HG02678 (cell line): ENCODE results near the gene CLP1.
"Not testable (repeated sequence)": the region's sequence is repeated elsewhere in the genome, so short reads cannot be mapped to it uniquely, and the experiment has no call there.

ENCODE experiments used
- ATAC-seq: cut with Tn5 transposase; IDR thresholded peaks from one replicate; pipeline ENCODE4 v1.9.1; 2021; ENCODE audit warnings: mild to moderate bottlenecking, moderate library complexity; ENCODE audit not compliant: unreplicated experiment

The CLP1 gene

DNA sequence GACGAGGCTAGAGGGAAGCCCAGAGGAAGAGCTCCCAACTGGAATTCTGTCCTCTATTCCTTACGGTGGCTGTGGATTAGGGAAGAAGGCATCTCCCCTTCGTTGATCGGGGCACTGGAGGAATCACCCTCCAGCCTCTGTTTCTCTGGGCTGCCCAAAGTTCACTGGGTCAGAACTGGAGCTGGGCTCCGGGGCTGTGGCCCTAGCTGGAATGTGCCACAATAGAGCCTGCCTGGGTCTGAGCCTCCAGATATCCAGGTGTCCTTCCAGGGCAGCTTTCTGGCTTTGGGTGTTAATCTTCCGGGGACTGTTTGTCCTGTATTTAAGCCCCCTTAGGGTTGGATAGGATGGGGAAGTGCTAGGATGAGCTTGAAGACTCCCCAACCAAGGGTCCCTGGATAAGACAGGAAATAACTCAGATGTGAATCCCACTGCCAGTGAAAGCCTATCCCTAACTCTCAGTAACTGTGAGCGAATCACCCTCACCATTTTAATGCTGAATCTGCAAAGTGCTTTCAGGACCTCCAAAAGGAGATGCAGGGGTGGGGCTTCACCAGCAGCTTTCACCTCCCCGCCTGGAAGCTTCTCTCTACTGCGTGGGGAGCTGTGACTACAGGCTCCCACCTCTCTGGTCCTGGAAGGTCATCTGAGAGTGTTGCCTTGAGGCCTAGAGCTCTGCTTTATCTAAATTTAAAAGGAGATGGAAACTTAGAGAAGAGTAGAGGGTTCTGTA is 17.3 kb upstream of the CLP1 start:
- ATAC-seq = no peak

DNA sequence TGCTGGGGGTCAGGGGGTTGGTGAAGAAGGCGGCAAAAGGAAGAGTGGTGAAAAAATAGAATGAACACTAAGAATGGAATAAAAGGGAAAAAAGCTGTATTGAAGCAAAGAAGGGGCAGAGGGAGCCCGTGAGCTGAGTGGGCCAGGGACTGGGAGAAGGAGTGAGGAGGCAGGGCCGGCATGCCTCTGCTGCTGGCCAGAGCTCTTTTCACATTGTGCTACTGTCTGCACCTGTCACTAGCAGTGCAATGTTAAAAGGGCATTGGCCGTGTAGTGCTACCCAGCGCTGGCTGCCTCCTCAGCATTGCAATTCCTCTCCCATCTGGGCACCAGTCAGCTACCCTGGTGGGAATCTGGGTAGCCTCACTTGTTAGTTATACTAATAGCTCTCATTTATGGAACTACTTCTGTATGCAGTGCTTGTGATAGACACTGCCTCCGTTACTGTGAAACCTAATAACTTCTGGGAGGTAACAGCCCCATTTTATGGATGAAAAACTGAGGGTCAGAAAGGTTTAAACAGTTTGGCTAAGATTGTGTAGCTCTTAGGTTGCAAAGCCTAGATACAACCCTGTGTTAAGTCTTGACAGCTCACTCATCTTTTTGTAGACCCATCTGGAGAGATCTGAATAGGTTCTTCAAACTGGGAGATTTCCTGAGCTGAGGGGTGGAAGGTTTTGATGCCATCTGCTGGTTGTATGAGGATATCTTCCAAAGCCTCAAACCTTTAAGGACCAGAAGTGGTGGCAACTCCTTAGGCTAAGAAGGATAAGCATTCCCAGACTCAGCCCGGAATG is 16.4 kb upstream of the CLP1 start:
- no peak for ATAC-seq

DNA sequence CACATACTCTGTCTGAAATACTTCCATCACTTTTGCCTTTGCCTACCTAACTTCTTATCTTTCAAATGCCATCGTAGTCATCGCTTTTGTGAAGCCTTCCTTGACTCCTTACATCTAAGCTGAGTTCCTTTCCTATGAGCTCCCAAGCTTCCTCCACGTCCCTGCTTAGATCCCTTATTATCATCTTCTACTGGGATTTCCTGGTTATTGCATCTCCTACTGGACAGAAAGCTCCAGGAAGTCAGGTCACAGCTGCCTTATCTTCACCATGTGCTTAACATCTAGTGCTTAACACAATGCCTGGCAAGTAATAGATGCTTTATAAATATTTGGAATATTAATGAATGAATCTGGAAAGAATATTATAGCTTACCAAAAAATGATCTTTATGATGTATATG is 13.8 kb upstream of the CLP1 start:
- ATAC-seq = no peak

DNA sequence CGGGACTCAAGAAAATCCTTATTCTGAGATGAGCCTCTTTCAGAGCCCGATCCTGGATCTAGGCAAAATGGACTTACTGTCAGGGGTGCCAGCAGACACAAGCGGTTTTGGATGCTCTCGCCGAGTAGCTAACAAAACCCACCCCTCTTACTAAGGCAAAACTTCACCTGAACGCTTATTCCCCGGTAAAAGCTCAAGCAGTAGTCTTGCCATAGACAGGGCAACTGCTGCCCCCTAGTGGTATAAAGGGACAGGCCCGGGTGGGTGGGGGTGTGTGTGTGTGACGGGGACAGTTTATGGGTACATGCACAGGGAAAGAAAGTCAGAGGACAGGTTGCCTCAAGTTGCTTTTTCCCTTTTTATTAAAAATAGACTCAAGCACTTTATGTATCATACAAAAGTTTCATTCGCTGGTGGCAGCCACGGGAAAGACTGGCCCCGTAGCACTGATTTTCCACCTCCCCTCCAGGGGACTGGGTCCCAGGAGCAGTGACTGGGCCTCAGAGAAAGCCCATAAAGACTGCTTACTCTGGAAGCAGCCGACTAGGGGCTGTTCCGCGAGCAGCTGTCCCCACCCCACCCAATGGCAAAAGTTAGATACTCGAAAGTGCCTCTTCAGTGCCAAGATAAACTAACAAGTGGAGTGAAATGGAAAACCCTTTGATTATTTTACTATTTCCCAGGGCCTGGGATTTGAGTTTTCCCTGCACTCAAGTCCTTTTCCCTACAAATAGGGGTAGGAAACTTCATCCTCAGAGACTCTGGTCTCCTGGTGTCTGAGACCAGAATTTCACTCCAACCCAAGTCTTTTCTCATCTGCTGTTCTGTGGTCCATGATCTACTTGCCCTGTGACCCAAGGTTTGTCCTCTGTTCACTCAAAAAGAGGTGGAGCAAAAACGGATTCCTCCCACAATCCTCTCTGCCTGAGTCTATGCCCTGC is 12.5 kb upstream of the CLP1 start:
- ATAC-seq = peak; percentile 44

DNA sequence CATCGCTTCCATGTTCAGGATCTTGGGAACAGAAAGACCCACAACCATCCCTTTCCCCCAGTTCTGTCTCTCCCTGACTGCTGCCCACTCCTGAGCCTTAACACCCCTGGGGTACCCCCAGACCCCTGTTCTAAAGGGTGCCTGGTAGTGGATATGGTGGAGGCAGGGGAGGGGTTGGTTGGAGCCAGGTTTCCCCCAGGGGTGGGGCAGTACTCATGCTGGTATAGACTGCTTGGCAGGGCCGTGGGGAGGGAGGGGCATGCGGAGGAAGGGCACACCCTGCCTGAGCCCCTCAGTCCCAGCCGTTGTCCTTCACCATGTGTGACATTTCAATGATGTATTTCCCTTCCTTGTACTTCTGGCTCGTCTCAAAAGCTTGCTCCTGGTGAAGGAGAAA is 11.9 kb upstream of the CLP1 start:
- ATAC-seq = no peak

DNA sequence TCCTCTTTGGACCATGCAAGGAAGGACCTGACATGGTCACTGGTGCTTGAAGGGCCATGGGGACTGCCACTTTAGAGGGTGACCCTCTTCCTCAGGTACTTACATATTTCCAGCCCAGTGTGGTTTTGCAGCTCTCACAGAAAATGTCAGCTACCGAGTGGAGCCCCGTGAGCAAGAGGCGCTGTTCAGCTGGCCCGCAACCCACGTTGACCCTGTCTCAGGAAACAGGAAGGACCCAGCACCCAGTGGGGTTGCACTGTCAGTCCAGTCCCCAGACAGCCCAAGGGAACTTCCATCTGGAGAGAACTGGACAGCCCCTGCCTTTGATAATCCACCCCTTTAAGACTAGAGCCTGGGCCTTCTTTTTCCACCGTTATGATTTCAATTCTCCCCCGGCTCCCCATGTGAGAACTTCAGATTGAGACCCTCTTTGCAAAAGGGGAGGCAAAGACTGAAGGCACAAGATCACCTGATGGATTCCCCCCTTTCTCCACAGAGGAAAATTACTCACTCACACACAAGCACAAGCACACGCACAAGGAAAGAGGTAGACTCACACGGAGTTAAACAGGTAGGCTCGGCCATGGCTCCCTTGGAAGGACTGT is 11.3 kb upstream of the CLP1 start:
- ATAC-seq = peak; percentile 48

DNA sequence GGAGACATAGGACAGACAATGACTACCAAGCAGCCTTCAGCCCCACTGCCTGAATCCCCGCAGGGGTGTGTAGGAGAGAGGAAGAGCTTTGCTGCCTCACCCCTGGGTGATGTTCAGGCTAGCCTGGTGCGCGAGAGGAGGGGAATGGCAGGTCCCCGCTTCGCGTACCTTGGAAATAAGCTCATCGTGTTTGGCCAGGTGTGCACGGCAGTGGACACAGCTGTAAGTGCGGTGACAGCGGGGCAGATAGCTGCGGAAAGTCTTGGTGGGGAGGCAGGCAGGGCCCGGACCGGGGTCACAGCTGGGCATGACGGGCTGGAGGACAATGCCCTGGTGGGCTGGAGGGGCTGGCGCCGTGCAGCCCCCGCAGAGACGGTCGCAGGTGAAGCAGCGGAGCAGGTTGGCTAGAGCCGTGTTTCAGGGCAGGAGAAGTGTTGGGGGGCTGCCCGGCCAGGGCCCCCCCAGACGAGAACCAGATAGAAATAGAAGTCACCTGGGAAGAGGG is 10.7 kb upstream of the CLP1 start:
- no peak for ATAC-seq

DNA sequence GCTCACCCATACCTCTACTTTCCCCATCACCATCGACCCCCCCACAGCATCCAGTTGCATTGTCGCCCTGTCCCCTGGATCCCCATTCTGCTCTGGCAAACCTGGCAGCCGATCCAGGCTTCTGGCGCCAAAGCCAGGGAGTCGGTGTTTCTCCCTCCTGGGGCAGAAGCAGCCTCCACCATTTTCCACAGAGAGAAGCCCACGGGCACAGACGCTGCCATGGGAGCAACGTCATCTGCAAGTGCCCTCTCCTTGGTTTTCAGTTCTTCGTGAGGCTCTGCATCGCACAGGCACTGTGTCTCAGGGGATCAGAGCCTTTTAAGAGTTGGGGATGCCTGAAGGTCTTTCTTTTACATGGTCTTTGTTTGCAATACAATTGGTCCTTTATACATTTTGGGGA is 10.2 kb upstream of the CLP1 start:
- ATAC-seq = no peak

DNA sequence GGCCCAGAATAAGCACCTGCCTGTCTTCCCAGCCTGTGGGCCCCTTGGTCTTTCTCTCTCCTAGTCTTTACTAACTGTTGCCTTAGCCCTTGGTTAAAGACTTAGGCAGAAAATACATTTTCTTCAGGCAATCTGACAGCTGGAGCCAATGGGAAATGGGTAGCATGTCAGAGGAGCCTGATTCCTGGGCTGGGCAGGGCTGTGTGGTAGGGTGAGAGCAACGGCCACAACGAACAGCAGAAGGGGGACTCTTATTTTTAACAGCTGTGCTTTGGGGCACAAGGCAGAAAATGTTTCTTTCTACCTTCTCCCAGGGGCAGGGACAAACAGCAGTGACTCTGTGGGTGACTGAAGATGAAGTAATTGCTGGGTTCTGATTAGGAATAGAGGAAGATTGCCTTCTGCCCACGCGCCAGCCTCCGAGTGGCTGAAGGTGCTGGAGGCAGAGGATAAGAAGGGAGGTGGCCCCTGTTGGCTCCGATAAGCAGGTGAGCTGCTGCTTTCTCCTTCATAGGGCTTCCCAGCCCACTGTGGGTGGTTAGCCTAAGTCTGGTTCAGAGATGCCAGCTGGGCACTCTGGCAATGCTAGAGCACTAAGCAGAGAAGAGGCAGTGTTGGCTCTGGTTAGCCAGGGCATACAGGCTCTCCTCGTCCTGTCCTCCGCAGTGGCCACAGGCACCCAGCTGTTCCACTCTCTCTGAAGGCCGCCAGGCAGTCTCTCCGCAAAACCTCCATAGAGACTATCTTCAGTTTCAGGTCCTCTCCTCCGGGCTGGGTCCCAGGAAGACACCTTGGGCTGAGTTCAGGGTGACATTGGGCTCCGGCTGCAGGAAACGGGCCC is 9.4 kb upstream of the CLP1 start:
- no peak for ATAC-seq

DNA sequence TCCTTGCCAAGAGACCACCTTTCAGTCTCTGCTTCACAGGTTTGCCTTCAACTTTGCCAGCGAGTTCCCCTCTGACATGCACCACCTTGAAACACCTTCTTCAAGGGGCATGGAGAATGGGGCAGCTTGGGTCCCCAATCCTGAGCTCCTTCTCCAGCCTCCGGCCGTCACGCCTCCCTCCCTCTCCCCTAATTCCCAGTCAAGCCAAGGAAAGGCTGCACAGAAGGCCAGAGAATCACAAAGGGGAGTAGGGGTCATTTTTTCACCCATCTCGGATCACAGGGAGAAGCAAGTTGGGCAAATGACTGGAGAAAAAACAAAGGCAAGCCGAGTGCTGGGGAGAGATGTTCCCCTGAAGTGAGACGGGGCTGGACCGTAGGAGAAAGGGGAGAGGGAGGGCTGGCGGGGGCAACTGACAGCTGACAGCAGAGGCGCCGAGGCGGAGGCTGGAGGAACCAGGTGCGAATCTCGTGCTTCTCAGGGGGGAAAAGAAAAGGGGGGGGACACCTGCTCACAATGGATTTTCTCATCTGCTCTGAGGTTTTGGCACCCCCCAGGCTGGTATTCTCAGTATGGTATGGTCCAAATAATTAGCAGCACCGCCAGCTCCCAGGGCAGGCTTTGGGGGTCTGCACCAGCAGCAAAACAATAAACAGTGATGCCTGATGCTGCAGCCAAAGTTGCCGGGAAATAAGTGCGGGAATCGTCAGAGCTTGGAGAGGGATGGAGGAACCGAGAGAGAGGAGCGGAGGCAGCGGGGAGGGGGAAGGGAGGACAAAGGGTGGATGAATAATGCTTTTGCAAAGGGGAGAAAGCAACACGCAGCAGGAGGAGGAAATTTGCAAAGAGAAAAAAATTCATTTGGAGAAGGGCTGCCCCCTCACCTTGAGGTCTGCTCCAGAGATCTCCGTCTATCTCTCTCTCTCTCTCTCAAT is 8.5 kb upstream of the CLP1 start:
- ATAC-seq = no peak

DNA sequence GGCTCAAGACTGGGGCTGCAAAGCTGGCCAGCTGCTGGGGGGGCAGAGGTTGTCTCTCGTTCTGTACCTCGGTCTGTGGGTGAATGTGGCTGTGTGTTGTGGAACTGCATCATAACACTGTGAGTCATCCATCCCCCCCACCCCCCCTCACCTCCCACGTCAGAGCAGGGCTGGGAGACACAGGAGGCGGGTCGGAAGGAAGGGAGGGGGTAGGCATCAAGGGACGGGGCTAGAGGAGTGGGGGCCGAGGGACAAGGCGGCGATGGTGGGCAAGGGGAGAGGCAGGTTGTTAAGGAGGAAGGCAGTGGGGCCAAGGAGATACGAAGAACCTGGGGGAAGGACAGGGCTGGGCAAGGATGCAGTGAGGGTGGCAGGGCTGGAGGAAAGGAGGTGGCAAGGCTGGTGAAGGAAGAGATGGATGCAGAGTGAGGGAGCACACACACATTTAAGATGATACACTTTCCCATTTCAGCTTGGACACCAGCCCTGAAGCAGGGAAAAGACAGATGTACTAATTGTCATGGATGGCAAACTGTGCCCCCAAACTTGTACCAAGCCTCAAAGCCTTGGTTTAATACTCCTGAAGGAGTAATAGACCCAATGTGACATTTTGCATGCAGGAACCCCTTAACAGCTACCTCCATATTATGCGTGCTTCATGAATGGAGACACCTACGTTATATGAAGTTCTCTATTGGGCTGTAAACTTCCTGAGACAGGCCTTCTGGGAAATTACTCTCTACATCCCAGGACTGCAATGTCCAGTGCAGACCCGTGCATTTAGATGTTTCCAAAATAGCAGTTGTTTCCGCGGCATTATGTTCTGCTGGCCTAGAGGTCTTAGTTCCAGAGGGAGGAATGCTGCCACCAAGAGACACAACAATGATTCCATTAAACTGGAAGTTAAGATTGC is 7.5 kb upstream of the CLP1 start, which contains the start of gene YPEL4:
YPEL4 (minus strand) TSS at position 87 of the 913 bp plus-strand sequence. CDS start 2,805 bp downstream, outside the sequence.
- no peak for ATAC-seq

DNA sequence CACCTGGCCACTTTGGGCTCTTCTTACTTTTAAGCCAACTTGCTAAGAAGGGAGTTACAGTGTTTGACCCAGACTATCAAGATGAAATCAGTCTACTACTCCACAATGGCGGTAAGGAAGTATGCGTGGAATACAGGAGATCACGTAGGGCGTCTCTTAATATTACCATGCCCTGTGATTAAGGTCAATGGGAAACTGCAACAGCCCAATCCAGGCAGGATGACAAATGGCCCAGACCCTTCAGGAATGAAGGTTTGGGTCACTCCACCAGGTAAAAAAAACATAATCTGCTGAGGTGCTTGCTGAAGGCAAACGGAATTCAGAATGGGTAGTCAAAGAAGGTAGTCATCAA is 6.8 kb upstream of the CLP1 start:
- no peak for ATAC-seq

DNA sequence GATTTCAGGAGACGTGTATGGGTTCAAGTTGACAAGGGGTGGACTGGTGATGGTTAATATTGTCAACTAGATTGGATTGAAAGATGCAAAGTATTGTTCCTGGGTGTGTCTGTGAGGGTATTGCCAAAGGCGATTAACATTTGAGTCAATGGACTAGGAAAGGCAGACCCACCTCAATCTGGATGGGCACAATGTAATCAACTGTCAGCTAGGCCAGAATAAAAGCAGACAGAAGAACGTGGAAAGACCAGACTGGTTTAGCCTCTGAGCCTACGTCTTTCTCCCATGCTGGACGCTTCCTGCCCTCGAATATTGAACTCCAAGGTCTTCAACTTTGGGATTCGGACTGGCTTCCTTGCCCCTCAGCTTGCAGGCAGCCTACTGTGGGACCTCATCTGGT is 6.2 kb upstream of the CLP1 start:
- ATAC-seq = no peak

DNA sequence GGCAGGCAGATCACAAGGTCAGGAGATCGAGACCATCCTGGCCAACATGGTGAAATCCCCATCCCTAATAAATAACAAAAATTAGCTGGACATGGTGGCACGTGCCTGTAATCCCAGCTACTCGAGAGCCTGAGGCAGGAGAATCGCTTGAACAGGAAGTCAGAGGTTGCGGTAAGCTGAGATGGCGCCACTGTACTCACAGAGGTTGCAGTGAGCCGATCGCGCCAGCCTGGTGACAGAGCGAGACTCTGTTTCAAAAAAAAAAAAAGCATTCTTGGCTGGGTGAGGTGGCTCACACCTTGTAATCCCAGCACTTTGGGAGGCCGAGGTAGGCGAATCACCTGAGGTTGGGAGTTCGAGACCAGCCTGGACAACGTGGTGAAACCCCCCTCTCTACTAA is 5.3 kb upstream of the CLP1 start:
- not testable (repeated sequence) for ATAC-seq

DNA sequence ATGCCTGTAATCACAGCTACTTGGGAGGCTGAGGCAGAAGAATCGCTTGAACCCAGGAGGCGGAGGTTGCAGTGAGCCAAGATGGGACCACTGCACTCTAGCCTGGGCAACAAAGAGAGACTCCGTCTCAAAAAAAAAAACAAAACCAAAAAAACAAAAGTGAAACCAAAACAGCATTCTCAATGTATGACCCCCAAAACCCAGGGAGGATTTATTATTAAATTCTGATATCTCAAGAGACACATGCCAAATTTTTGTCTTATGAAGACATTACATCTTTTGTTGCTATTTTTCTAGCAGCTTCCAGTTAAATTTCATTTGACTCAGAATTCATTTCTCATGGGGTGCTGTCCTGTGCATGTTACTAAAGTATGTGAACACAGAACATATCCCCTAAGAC is 4.9 kb upstream of the CLP1 start:
- ATAC-seq = no peak

DNA sequence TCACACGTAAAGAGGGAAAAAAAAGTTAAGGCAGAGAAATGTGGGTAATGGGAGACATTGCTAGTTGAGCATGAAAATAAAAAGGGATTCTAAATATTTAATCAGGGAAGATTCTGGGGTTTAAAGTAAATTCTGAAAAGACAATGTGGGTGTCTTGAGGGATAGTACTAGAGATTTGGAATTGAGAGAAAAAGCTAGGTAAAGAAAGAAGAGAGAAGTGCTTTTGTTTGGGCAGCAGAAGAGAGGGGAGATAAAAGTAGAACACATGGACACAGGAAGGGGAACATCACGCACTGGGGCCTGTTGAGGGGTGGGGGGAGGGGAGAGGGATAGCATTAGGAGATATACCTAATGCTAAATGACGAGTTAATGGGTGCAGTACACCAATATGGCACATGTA is 4.4 kb upstream of the CLP1 start:
- no peak for ATAC-seq

DNA sequence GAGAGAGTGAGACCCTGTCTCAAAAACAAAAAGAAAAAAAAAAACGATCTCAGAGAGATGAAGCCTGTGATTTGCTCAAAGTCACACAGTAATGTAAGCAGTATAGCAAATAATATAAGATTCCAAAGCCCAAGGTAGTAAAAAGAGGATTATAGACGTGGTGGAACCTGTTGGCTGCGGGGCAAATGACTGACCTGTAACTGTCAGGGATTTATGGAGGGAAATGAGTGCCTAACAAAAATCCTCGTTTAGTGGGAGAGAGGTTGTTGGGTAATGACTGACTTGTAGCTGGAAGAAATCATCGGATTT is 723 bp upstream of the CLP1 start:
- no peak for ATAC-seq

DNA sequence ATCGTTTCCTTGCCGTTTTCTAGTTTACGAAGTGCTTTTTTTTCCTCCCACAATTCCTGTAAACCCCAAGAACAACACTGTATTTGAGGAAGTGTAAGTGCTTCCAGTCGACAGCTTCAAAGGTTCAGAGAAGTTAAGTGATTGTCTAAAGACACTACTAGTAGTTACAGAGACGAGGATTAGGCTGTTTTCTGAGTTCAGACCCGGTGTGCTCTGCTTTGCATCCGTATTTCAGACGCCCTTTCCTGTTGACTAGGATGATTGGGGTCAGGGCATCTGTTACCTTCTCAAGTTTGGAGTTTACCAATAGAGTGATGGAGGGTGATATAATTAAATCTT is 430 bp downstream of the CLP1 start:
- no peak for ATAC-seq
